PC-3 (cell line): Measurements from ENCODE around the gene MAD1L1. TPM values are rescaled to one million over a fixed set of nuclear protein-coding genes. Genes with fewer than 3 reads are reported as not detected.

Experiments used
- ATAC-seq: fragments of 200-7000 bp; cut with Tn5 transposase; 2 replicates; pipeline ENCODE4 v1.9.1; 2020; ENCODE audit warnings: mild to moderate bottlenecking, moderate library complexity
- BruUV-seq: library from RNA; stranded (reverse); fragments of 400-500 nt; replicated peaks from 2 replicates; lab custom pipeline; 2021; lab: Mats Ljungman, UMichigan
- CTCF ChIA-PET: fragments of 300-600 bp; sonication (Branson Sonifier 250); formaldehyde crosslinking; loops from one replicate; lab custom pipeline; 2022; ENCODE audit warnings: antibody characterized with exemption; lab: Charles Lee
- POLR2A ChIA-PET: fragments of 300-600 bp; sonication (Branson Sonifier 250); formaldehyde crosslinking; loops from one replicate; lab custom pipeline; 2022; ENCODE audit warnings: antibody characterized with exemption; ENCODE audit not compliant: unreplicated experiment; lab: Charles Lee
- DNase-seq: peaks from one replicate; pipeline ENCODE4 v3.0.0-alpha.2; 2015
- H2AFZ ChIP-seq: fragments of 300-600 bp; sonication (generic); 2 replicates; pipeline ENCODE4 v1.6.0; 2016; ENCODE audit warnings: antibody characterized with exemption, low read length
- H3F3A ChIP-seq: fragments of 300-600 bp; sonication (generic); one replicate; pipeline ENCODE4 v1.6.0; 2017; ENCODE audit warnings: antibody characterized with exemption, low read length, control low read depth, mild to moderate bottlenecking; ENCODE audit not compliant: unreplicated experiment
- H3K27ac ChIP-seq: fragments of 300-600 bp; sonication (generic); 2 replicates; pipeline ENCODE4 v1.5.1; 2016; ENCODE audit warnings: mild to moderate bottlenecking, low read length
- H3K27me3 ChIP-seq: fragments of 300-600 bp; sonication (generic); 2 replicates; pipeline ENCODE4 v1.6.1; 2016; ENCODE audit warnings: low read length, mixed read lengths
- H3K36me3 ChIP-seq: fragments of 300-600 bp; sonication (generic); 2 replicates; pipeline ENCODE4 v1.6.1; 2016; ENCODE audit warnings: low read depth, mixed run types, low read length, mixed read lengths
- H3K4me1 ChIP-seq: fragments of 300-600 bp; sonication (generic); 2 replicates; pipeline ENCODE4 v1.5.1; 2016; ENCODE audit warnings: low read length; ENCODE audit not compliant: insufficient read depth
- H3K4me2 ChIP-seq: fragments of 300-600 bp; sonication (generic); 2 replicates; pipeline ENCODE4 v1.6.0; 2016; ENCODE audit warnings: low read length
- H3K4me3 ChIP-seq: fragments of 300-600 bp; sonication (generic); 2 replicates; pipeline ENCODE4 v1.5.1; 2016; ENCODE audit warnings: mild to moderate bottlenecking, low read length, mixed read lengths
- H3K79me2 ChIP-seq: fragments of 300-600 bp; sonication (generic); 2 replicates; pipeline ENCODE4 v1.6.1; 2017; ENCODE audit warnings: low read length, mixed read lengths
- H3K9ac ChIP-seq: fragments of 300-600 bp; sonication (generic); 2 replicates; pipeline ENCODE4 v1.6.0; 2016; ENCODE audit warnings: mild to moderate bottlenecking, low read length
- H3K9me2 ChIP-seq: fragments of 300-600 bp; sonication (generic); replicated peaks from 2 replicates; pipeline ENCODE4 v1.6.1; 2016; ENCODE audit warnings: mixed run types, low read length, mixed read lengths
- H3K9me3 ChIP-seq: fragments of 300-600 bp; sonication (generic); 2 replicates; pipeline ENCODE4 v1.6.1; 2016; ENCODE audit warnings: low read length, mixed read lengths
- H4K20me1 ChIP-seq: fragments of 300-600 bp; sonication (generic); 2 replicates; pipeline ENCODE4 v1.6.1; 2016; ENCODE audit warnings: low read length, mixed read lengths
- CTCF ChIP-seq: fragments of 300-600 bp; sonication (generic); conservative IDR thresholded peaks from 2 replicates; pipeline ENCODE4 v1.5.1; 2017; ENCODE audit warnings: antibody characterized with exemption, low read depth, mild to moderate bottlenecking, low read length
- EZH2 ChIP-seq: fragments of 300-600 bp; sonication (generic); IDR thresholded peaks from one replicate; pipeline ENCODE4 v1.6.1; 2017; ENCODE audit warnings: antibody characterized with exemption, mild to moderate bottlenecking, low read length; ENCODE audit not compliant: unreplicated experiment
- EZH2phosphoT487 ChIP-seq: fragments of 300-600 bp; sonication (generic); IDR thresholded peaks from 2 replicates; pipeline ENCODE4 v1.6.1; 2018; ENCODE audit warnings: mild to moderate bottlenecking, antibody characterized with exemption, low read length, borderline replicate concordance
- intact Hi-C: fragments of 100-400 bp; cut with micrococcal nuclease; formaldehyde crosslinking; loops from 2 replicates; pipeline ENCODE4 v1.9.0; 2023
- total RNA-seq: library from RNA; depleted of rRNA; stranded (reverse); fragments of >200 nt; gene quantifications from 2 replicates; pipeline ENCODE4 v1.2.3, GENCODE V29; 2014

Gene MAD1L1
- total RNA-seq, 1 experiment from 2014 or later, result 88.4 TPM

GRCh38 chr7:2220954-2221353, 11.8 kb downstream of the MAD1L1 start:
- TF ChIP-seq EZH2 (no peak), CTCF (no peak), EZH2phosphoT487 (no peak)
- Histone ChIP-seq H3K4me1 (peaks cover 22% of the 10 kb centered on the region), H3K27me3 (no peaks in the 10 kb centered on the region), H3K4me2 (no peak overlapping the region), H2AFZ (no peak overlapping the region), H3K79me2 (peaks cover 26% of the 10 kb centered on the region), H3F3A (no peaks in the 10 kb centered on the region), H3K9ac (no peak overlapping the region), H3K27ac (no peak overlapping the region), H3K9me2 (no peaks in the 10 kb centered on the region), H3K9me3 (no peaks in the 10 kb centered on the region), H3K4me3 (no peak overlapping the region), H3K36me3 (peaks cover 33% of the 10 kb centered on the region), H4K20me1 (no peaks in the 10 kb centered on the region)
- intact Hi-C loops, result no loop called here
- DNase-seq (no peak), ATAC-seq (no peak)
- ChIA-PET CTCF (no interaction called here), POLR2A (no interaction called here)
- no TSS peak for BruUV-seq

- TF ChIP-seq EZH2phosphoT487, result no peak
- no peak for TF ChIP-seq EZH2
- TF ChIP-seq CTCF, result no peak
- DNase-seq (no peak), ATAC-seq (no peak)
- CTCF ChIA-PET, result no interaction called here
- Histone ChIP-seq H3K27ac (no peak overlapping the region), H3K9me2 (no peaks in the 10 kb centered on the region), H4K20me1 (no peaks in the 10 kb centered on the region), H3K4me2 (no peak overlapping the region), H3K9ac (no peak overlapping the region), H3F3A (no peaks in the 10 kb centered on the region), H2AFZ (no peak overlapping the region), H3K4me1 (peaks cover 18% of the 10 kb centered on the region), H3K79me2 (peaks cover 26% of the 10 kb centered on the region), H3K4me3 (no peak overlapping the region), H3K36me3 (peaks cover 35% of the 10 kb centered on the region), H3K27me3 (no peaks in the 10 kb centered on the region), H3K9me3 (no peaks in the 10 kb centered on the region)
- no TSS peak for BruUV-seq
- intact Hi-C loops, result no loop called here
- POLR2A ChIA-PET, result no interaction called here
These were observed 12.2 kb downstream of the MAD1L1 start for GRCh38 chr7:2220506-2220905.

GRCh38 chr7:2220030-2220429, 12.7 kb downstream of the MAD1L1 start:
- peaks cover 37% of the 10 kb centered on the region for H3K36me3 ChIP-seq
- H3K9me2 ChIP-seq, result no peaks in the 10 kb centered on the region
- ChIA-PET CTCF (no interaction called here), POLR2A (no interaction called here)
- no peaks in the 10 kb centered on the region for H4K20me1 ChIP-seq
- H2AFZ ChIP-seq, result no peak overlapping the region
- TF ChIP-seq EZH2phosphoT487 (no peak), CTCF (no peak), EZH2 (no peak)
- H3K9me3 ChIP-seq, result no peaks in the 10 kb centered on the region
- no peak overlapping the region for H3K4me3 ChIP-seq
- H3K79me2 ChIP-seq, result peaks cover 26% of the 10 kb centered on the region
- H3K27ac ChIP-seq, result no peak overlapping the region
- no peak overlapping the region for H3K9ac ChIP-seq
- no peak overlapping the region for H3K4me2 ChIP-seq
- DNase-seq (no peak), ATAC-seq (no peak)
- BruUV-seq, result no TSS peak
- H3F3A ChIP-seq, result no peaks in the 10 kb centered on the region
- no peaks in the 10 kb centered on the region for H3K27me3 ChIP-seq
- peaks cover 13% of the 10 kb centered on the region for H3K4me1 ChIP-seq
- intact Hi-C loops, result no loop called here
